HepG2 (cell line): ENCODE measurements around the gene CASD1.

ENCODE experiments used
- SIN3A ChIP-seq: IDR thresholded peaks from 2 replicates; pipeline ENCODE4 v1.6.1; 2011; ENCODE audit warnings: low read depth, mild to moderate bottlenecking, control low read depth, low read length, borderline replicate concordance
- ZIK1 ChIP-seq: sonication (generic); formaldehyde crosslinking; IDR thresholded peaks from 2 replicates; pipeline ENCODE4 v1.5.0; 2020; ENCODE audit warnings: mild to moderate bottlenecking, low read depth, missing genetic modification reagents, borderline replicate concordance
- ZNF101 ChIP-seq: sonication (generic); formaldehyde crosslinking; IDR thresholded peaks from 2 replicates; pipeline ENCODE4 v1.4.0; 2020; ENCODE audit warnings: mild to moderate bottlenecking, low read depth, missing genetic modification reagents, borderline replicate concordance
- ZNF207 ChIP-seq: fragments of 450-650 bp; IDR thresholded peaks from 2 replicates; pipeline ENCODE4 v1.6.1; 2016; ENCODE audit warnings: antibody characterized with exemption, borderline replicate concordance
- ZNF234 ChIP-seq: sonication (generic); formaldehyde crosslinking; conservative IDR thresholded peaks from 2 replicates; pipeline ENCODE4 v1.5.1; 2020; ENCODE audit warnings: mild to moderate bottlenecking, missing genetic modification reagents
- ZNF747 ChIP-seq: sonication (generic); formaldehyde crosslinking; IDR thresholded peaks from 2 replicates; pipeline ENCODE4 v1.8.1; 2023; ENCODE audit warnings: missing genetic modification reagents, mild to moderate bottlenecking, borderline replicate concordance
- TF ChIP-seq, protein P1 (sequence below): fragments of 450-650 bp; IDR thresholded peaks from 2 replicates; pipeline ENCODE4 v1.6.1; 2017; ENCODE audit warnings: mild to moderate bottlenecking
- TF ChIP-seq, protein P2 (sequence below): sonication (generic); formaldehyde crosslinking; IDR thresholded peaks from 2 replicates; pipeline ENCODE4 v1.5.0; 2020; ENCODE audit warnings: missing genetic modification reagents

DNA sequence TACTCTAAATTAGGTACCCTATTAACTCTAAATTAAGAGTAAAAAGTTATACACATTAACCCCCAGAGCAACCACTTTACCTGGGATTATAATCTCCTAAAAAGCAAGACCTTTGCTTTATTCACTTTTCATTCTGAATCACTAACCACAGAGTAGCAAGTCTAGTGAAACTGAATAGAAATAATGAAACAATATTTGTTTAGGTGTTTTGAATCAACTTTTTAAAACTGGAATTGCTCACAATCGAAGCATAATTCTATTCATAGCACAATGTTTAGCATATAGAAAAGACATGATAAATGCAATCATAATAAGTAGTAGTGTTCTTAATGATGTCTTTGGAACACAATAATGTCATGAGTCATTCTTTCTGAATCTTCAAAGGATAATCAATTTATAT, 37.0 kb upstream of the CASD1 start:
- no peak for TF ChIP-seq ZNF101 (CRISPR knock-in tag)
- TF ChIP-seq ZNF747 (CRISPR knock-in tag) = no peak
- TF ChIP-seq, protein P1, sequence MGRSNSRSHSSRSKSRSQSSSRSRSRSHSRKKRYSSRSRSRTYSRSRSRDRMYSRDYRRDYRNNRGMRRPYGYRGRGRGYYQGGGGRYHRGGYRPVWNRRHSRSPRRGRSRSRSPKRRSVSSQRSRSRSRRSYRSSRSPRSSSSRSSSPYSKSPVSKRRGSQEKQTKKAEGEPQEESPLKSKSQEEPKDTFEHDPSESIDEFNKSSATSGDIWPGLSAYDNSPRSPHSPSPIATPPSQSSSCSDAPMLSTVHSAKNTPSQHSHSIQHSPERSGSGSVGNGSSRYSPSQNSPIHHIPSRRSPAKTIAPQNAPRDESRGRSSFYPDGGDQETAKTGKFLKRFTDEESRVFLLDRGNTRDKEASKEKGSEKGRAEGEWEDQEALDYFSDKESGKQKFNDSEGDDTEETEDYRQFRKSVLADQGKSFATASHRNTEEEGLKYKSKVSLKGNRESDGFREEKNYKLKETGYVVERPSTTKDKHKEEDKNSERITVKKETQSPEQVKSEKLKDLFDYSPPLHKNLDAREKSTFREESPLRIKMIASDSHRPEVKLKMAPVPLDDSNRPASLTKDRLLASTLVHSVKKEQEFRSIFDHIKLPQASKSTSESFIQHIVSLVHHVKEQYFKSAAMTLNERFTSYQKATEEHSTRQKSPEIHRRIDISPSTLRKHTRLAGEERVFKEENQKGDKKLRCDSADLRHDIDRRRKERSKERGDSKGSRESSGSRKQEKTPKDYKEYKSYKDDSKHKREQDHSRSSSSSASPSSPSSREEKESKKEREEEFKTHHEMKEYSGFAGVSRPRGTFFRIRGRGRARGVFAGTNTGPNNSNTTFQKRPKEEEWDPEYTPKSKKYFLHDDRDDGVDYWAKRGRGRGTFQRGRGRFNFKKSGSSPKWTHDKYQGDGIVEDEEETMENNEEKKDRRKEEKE = no peak
- no peak for TF ChIP-seq ZNF207
- TF ChIP-seq, protein P2, sequence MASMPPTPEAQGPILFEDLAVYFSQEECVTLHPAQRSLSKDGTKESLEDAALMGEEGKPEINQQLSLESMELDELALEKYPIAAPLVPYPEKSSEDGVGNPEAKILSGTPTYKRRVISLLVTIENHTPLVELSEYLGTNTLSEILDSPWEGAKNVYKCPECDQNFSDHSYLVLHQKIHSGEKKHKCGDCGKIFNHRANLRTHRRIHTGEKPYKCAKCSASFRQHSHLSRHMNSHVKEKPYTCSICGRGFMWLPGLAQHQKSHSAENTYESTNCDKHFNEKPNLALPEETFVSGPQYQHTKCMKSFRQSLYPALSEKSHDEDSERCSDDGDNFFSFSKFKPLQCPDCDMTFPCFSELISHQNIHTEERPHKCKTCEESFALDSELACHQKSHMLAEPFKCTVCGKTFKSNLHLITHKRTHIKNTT (CRISPR knock-in tag) = no peak
- TF ChIP-seq SIN3A = no peak
- no peak for TF ChIP-seq ZIK1
- TF ChIP-seq ZNF234 (CRISPR knock-in tag) = no peak
